CD14-positive monocyte (primary cell): ENCODE measurements around the gene SLC12A4. TPM values are rescaled to one million over a fixed set of nuclear protein-coding genes. Genes with fewer than 3 reads are reported as not detected.

ENCODE experiments used
- DNase-seq, 3 donors: peaks; one replicate each; pipeline ENCODE4 v3.0.0-alpha.2; 2011 to 2022
- H2AFZ ChIP-seq: 2 replicates; pipeline ENCODE4 v1.6.0; 2012; ENCODE audit warnings: mild to moderate bottlenecking, low read depth, low read length, inconsistent platforms; ENCODE audit not compliant: insufficient read depth, poor library complexity, severe bottlenecking
- H3K27ac ChIP-seq, 2 donors: 1 replicate in 1 of 2; 2 replicates in 1 of 2; pipeline ENCODE4 v1.5.1; 2012 to 2013; ENCODE audit warnings: low read length in 2 of 2, control low read depth in 1 of 2, inconsistent platforms in 1 of 2, low read depth in 1 of 2, mild to moderate bottlenecking in 1 of 2
- H3K27me3 ChIP-seq, 2 donors: one replicate each; pipeline versions ENCODE4 v1.6.0 to v1.6.1; 2011 to 2013; ENCODE audit warnings: low read length in 2 of 2; ENCODE audit not compliant: control insufficient read depth in 2 of 2, insufficient read depth in 2 of 2
- H3K36me3 ChIP-seq, 2 donors: replicated peaks in 1 of 2; 1 replicate in 1 of 2; 2 replicates in 1 of 2; pipeline versions ENCODE4 v1.5.1 to v1.6.1; 2012 to 2013; ENCODE audit warnings: low read length in 2 of 2, control low read depth in 1 of 2, inconsistent platforms in 1 of 2, mild to moderate bottlenecking in 1 of 2; ENCODE audit not compliant: insufficient read depth in 2 of 2, control insufficient read depth in 1 of 2
- H3K4me1 ChIP-seq, 2 donors: 1 replicate in 1 of 2; 2 replicates in 1 of 2; pipeline versions ENCODE4 v1.5.1 to v1.6.1; 2012 to 2013; ENCODE audit warnings: low read length in 2 of 2, control low read depth in 1 of 2, inconsistent platforms in 1 of 2, mild to moderate bottlenecking in 1 of 2, moderate library complexity in 1 of 2; ENCODE audit not compliant: insufficient read depth in 2 of 2, control insufficient read depth in 1 of 2
- H3K4me2 ChIP-seq: replicated peaks from 2 replicates; pipeline ENCODE3; 2012; ENCODE audit warnings: low read length, moderate library complexity, mild to moderate bottlenecking; ENCODE audit not compliant: poor library complexity, severe bottlenecking; ENCODE audit errors: extremely low read depth
- H3K4me3 ChIP-seq, 3 experiments: fragments of 200-600 bp in 1 of 3; sonication (generic) in 1 of 3; replicated peaks in 1 of 3; 1 replicate in 2 of 3; 2 replicates in 1 of 3; pipeline ENCODE4 v1.5.1; 2011 to 2013; ENCODE audit warnings: low read length in 3 of 3, mild to moderate bottlenecking in 3 of 3, control low read depth in 2 of 3, low read depth in 2 of 3, inconsistent platforms in 1 of 3, moderate library complexity in 1 of 3
- H3K79me2 ChIP-seq: 2 replicates; pipeline ENCODE4 v1.6.0; 2012; ENCODE audit warnings: mild to moderate bottlenecking, control low read depth, inconsistent platforms, low read length, moderate library complexity; ENCODE audit not compliant: insufficient read depth
- H3K9ac ChIP-seq: 2 replicates; pipeline ENCODE4 v1.6.0; 2017; ENCODE audit warnings: low read length, mild to moderate bottlenecking; ENCODE audit not compliant: insufficient read depth, poor library complexity, severe bottlenecking
- H3K9me3 ChIP-seq, 2 donors: replicated peaks in 1 of 2; 1 replicate in 1 of 2; 2 replicates in 1 of 2; pipeline versions ENCODE4 v1.5.1 to v1.6.1; 2012 to 2013; ENCODE audit warnings: low read length in 2 of 2, control low read depth in 1 of 2; ENCODE audit not compliant: control insufficient read depth in 1 of 2, insufficient read depth in 1 of 2
- H4K20me1 ChIP-seq: 2 replicates; pipeline ENCODE4 v1.6.0; 2012; ENCODE audit warnings: mild to moderate bottlenecking, low read length, control low read depth, moderate library complexity; ENCODE audit not compliant: insufficient read depth
- H3K27ac Mint-ChIP-seq, 7 donors: one replicate each; pipeline ENCODE4 v1.8.0; 2020; ENCODE audit warnings: mild to moderate bottlenecking in 7 of 7, mixed read lengths in 7 of 7, moderate library complexity in 6 of 7, inconsistent platforms in 2 of 7
- H3K27me3 Mint-ChIP-seq, 3 donors: one replicate each; pipeline ENCODE4 v1.8.0; 2021 to 2022; ENCODE audit warnings: low read depth in 3 of 3, mild to moderate bottlenecking in 3 of 3, mixed read lengths in 3 of 3, moderate library complexity in 3 of 3, inconsistent platforms in 1 of 3
- H3K36me3 Mint-ChIP-seq, 2 donors: one replicate each; pipeline ENCODE4 v1.8.0; 2020; ENCODE audit warnings: mixed read lengths in 2 of 2, inconsistent platforms in 1 of 2, mild to moderate bottlenecking in 1 of 2
- H3K4me1 Mint-ChIP-seq: one replicate; pipeline ENCODE4 v1.8.0; 2020; ENCODE audit warnings: mild to moderate bottlenecking, mixed read lengths
- H3K4me3 Mint-ChIP-seq, 2 donors: one replicate each; pipeline ENCODE4 v1.8.0; 2020; ENCODE audit warnings: mild to moderate bottlenecking in 2 of 2, mixed read lengths in 2 of 2, moderate library complexity in 1 of 2
- H3K9me3 Mint-ChIP-seq, 7 donors: one replicate each; pipeline ENCODE4 v1.8.0; 2020 to 2022; ENCODE audit warnings: mixed read lengths in 7 of 7, mild to moderate bottlenecking in 6 of 7, moderate library complexity in 6 of 7, inconsistent platforms in 2 of 7
- WGBS: methylation state at CpG from one replicate; pipeline ENCODE4 v1.1.5; 2013; ENCODE audit warnings: missing lambda C conversion rate; ENCODE audit not compliant: insufficient coverage; 5-methylcytosine and 5-hydroxymethylcytosine counted together
- intact Hi-C, 2 donors: fragments of 100-400 bp; cut with micrococcal nuclease; formaldehyde crosslinking; loops; one replicate each; pipeline versions ENCODE4 v1.15.0 to v1.15.1; 2023
- polyA plus RNA-seq, 3 donors: library from polyadenylated mRNA; depleted of rRNA in 1 of 3; unstranded in 2 of 3; stranded (reverse) in 1 of 3; fragments of 300-500 nt in 2 of 3; fragments of >200 nt in 1 of 3; fragmentation: Illumina TruSeq in 2 of 3; gene quantifications; 1 replicate in 2 of 3; 2 replicates in 1 of 3; pipeline ENCODE4 v1.2.3, GENCODE V29; 2012 to 2021
- TF ChIP-seq, protein P1 (sequence below): fragments of 200-600 bp; IDR thresholded peaks from one replicate; pipeline ENCODE4 v1.8.0; 2022; ENCODE audit warnings: antibody characterized with exemption, mild to moderate bottlenecking

Gene SLC12A4
- polyA plus RNA-seq, 3 donors, result 7.3 to 57.2 (median 7.7) TPM

DNA sequence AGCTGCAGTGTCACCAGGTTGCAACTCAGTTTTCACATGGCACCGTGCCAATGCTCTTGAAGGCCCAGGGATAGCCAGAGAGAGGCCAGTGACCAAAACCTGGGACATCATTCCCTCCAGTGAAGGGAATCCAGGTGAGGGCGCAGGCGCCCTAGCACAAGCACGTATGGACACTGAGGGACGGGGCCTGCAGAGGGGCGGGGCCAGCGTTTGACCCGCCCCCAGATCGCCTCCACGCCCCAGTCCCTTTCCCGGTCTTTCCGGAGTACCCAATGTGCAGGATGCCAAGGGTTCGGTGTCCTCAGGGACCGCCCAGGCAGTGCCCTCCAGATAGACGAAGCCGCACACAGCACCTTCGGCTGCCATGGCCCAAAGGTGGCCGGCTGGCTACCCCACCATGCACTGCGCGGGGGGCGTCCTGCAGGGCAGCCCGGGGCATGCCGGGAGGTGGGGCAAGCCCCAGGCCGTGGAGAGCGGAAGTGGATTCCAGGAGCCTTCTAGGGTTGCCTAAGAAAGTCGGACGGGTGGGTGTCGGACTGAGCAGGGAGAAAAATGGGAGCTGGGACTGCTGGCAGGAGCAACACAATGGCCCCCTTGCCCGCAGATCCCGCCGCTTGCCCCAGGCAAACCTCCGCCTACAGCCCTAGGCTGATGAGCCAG, 4.6 kb downstream of the SLC12A4 start:
- H3K27ac ChIP-seq, result no peak overlapping the region
- H3K4me3 ChIP-seq, result no peak overlapping the region
- peaks cover 15 to 22% of the 10 kb centered on the region in 2 donors for H3K4me1 ChIP-seq
- H3K4me1 Mint-ChIP-seq, result peaks cover 20% of the 10 kb centered on the region
- H3K4me3 Mint-ChIP-seq, result no peak overlapping the region
- H3K9ac ChIP-seq, result no peak overlapping the region
- H3K27me3 Mint-ChIP-seq, result no peaks in the 10 kb centered on the region
- WGBS, result 92% methylated on average over 27 of the region's 32 CpGs
- intact Hi-C loops, result no loop called here
- H2AFZ ChIP-seq, result no peak overlapping the region
- no peaks in the 10 kb centered on the region for H3K9me3 ChIP-seq
- no peaks in the 10 kb centered on the region for H3K27me3 ChIP-seq
- H3K27ac Mint-ChIP-seq, result no peak overlapping the region
- no peaks in the 10 kb centered on the region for H3K9me3 Mint-ChIP-seq
- peaks cover 47% of the 10 kb centered on the region for H4K20me1 ChIP-seq
- TF ChIP-seq, protein P1, sequence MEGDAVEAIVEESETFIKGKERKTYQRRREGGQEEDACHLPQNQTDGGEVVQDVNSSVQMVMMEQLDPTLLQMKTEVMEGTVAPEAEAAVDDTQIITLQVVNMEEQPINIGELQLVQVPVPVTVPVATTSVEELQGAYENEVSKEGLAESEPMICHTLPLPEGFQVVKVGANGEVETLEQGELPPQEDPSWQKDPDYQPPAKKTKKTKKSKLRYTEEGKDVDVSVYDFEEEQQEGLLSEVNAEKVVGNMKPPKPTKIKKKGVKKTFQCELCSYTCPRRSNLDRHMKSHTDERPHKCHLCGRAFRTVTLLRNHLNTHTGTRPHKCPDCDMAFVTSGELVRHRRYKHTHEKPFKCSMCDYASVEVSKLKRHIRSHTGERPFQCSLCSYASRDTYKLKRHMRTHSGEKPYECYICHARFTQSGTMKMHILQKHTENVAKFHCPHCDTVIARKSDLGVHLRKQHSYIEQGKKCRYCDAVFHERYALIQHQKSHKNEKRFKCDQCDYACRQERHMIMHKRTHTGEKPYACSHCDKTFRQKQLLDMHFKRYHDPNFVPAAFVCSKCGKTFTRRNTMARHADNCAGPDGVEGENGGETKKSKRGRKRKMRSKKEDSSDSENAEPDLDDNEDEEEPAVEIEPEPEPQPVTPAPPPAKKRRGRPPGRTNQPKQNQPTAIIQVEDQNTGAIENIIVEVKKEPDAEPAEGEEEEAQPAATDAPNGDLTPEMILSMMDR, result no peak
- no peak for DNase-seq
- no peak overlapping the region for H3K4me2 ChIP-seq
- peaks cover 34 to 52% of the 10 kb centered on the region in 2 donors for H3K36me3 ChIP-seq
- H3K36me3 Mint-ChIP-seq, result peaks cover 44 to 53% of the 10 kb centered on the region in 2 donors
- H3K79me2 ChIP-seq, result peaks cover 23% of the 10 kb centered on the region

DNA sequence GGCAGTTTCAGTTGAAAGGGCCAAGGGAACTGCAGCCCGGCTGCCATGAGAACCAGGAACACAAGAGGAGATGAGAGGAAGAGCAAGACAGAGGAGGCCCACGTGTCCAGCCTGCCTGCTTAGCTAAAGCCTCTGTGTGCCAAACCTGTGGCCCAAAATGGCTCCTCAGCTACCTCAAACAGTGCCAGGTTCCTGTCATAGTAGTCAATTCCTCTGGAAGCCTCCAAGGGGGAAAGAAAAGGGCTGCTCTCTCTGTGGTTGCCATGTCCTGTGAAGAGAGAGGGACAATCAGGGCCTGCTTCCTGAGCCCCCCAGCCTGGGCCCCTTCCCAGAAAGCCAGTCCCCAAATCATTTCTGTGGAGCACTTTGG, 5.2 kb downstream of the SLC12A4 start:
- no peak overlapping the region for H3K4me3 ChIP-seq
- Mint-ChIP-seq H3K36me3 (peaks cover 49 to 58% of the 10 kb centered on the region in 2 donors), H3K27ac (no peak overlapping the region), H3K27me3 (no peaks in the 10 kb centered on the region), H3K9me3 (no peaks in the 10 kb centered on the region), H3K4me3 (no peak overlapping the region), H3K4me1 (peaks cover 20% of the 10 kb centered on the region)
- no peaks in the 10 kb centered on the region for H3K9me3 ChIP-seq
- 91% methylated on average over 1 of the region's 2 CpGs for WGBS
- TF ChIP-seq, protein P1, result no peak
- H3K27me3 ChIP-seq, result no peaks in the 10 kb centered on the region
- intact Hi-C loops, result no loop called here
- H3K27ac ChIP-seq, result no peak overlapping the region
- peaks cover 47% of the 10 kb centered on the region for H4K20me1 ChIP-seq
- DNase-seq, result no peak
- no peak overlapping the region for H3K9ac ChIP-seq
- H2AFZ ChIP-seq, result no peak overlapping the region
- no peak overlapping the region for H3K4me2 ChIP-seq
- peaks cover 15 to 19% of the 10 kb centered on the region in 2 donors for H3K4me1 ChIP-seq
- peaks cover 23% of the 10 kb centered on the region for H3K79me2 ChIP-seq
- H3K36me3 ChIP-seq, result peaks cover 38 to 57% of the 10 kb centered on the region in 2 donors
